Measurements from ENCODE around the gene UGT1A6. TPM values are rescaled to one million over a fixed set of nuclear protein-coding genes. Genes with fewer than 3 reads are reported as not detected.

Gene UGT1A6
- total RNA-seq, 1 donor from 2014 or later: 0.13 TPM

DNA sequence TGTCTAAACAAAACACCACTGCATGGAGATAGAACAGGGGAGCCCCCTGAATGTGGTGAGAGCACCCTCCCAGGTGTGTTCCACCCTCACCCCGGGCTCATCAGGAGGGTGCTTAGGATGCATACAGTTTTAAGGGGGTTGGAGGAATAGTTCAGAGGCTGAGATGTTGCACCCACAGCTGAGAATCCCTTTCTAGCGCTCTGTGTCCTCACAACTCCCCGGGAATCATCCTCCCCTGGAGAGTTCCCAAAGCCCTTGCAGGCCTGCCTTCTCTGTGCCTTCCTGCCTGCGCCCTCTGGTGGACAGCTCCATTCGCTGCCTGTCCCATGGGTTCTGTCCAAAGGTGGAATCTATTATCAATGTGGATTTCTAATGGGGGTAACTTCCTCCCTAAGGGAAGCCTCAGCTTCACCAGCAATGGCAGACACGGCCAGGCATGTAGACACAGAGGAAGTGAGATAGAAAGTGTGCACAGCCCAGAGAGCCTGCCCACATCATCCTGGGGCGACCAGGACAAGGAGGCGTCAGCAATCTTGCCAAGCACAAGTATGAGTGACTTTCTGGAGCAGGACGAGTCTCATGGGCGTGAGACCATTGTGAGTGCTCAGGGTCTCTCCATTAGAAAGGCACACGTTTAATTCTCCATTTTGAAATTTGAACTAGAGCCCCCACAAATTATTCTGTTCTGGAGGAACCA lies 18.8 kb downstream of the UGT1A6 start:
- no peaks in the 10 kb centered on the region for H3K36me3 ChIP-seq (ENCODE audit: control insufficient read depth, insufficient read depth, low read length)
- H3K4me3 ChIP-seq (ENCODE audit: low read depth, low read length): no peak overlapping the region
- TF ChIP-seq, protein P1, sequence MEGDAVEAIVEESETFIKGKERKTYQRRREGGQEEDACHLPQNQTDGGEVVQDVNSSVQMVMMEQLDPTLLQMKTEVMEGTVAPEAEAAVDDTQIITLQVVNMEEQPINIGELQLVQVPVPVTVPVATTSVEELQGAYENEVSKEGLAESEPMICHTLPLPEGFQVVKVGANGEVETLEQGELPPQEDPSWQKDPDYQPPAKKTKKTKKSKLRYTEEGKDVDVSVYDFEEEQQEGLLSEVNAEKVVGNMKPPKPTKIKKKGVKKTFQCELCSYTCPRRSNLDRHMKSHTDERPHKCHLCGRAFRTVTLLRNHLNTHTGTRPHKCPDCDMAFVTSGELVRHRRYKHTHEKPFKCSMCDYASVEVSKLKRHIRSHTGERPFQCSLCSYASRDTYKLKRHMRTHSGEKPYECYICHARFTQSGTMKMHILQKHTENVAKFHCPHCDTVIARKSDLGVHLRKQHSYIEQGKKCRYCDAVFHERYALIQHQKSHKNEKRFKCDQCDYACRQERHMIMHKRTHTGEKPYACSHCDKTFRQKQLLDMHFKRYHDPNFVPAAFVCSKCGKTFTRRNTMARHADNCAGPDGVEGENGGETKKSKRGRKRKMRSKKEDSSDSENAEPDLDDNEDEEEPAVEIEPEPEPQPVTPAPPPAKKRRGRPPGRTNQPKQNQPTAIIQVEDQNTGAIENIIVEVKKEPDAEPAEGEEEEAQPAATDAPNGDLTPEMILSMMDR (IDR thresholded peaks at IDR 0.05; ENCODE audit: insufficient read depth, low read length, poor library complexity, severe bottlenecking): peak; percentile 92
- no peaks in the 10 kb centered on the region for H3K27me3 ChIP-seq (ENCODE audit: control insufficient read depth, insufficient read depth, low read length)
- DNase-seq (ENCODE audit: low read depth): peak; percentile 19

DNA sequence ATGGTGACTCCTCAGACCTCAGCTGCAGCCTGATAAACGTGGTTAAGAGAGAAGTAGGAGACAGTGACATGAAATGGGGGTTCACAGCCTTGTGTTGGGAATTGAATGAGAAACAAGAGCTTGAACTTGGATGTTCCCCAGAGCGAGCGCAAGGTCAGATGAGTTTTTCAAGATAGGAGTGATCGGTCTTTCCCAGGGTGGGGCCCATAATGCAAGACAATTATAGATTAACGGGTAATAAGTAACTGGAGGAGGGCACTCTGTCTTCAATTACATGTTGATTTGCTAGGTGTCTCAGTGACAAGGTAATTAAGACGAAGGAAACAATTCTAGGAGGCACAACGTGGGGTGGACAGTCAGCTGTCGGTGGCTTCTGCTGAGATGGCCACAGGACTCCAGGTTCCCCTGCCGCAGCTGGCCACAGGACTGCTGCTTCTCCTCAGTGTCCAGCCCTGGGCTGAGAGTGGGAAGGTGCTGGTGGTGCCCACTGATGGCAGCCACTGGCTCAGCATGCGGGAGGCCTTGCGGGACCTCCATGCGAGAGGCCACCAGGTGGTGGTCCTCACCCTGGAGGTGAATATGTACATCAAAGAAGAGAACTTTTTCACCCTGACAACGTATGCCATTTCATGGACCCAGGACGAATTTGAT lies 20.0 kb downstream of the UGT1A6 start, which contains the start of gene UGT1A5:
Gene UGT1A5, plus strand, starts transcription at position 297 of the 651 bp plus-strand sequence. Its CDS starts 85 bp downstream, at position 382.
- H3K4me3 ChIP-seq (ENCODE audit: low read depth, low read length): no peak within 1 kb of the TSS
- H3K36me3 ChIP-seq (ENCODE audit: control insufficient read depth, insufficient read depth, low read length): no peaks in the 10 kb centered on the region
- no peak for DNase-seq (ENCODE audit: low read depth)
- TF ChIP-seq, protein P1 (IDR thresholded peaks at IDR 0.05; ENCODE audit: insufficient read depth, low read length, poor library complexity, severe bottlenecking): no peak
- no peaks in the 10 kb centered on the region for H3K27me3 ChIP-seq (ENCODE audit: control insufficient read depth, insufficient read depth, low read length)

- Histone ChIP-seq H3K36me3 (ENCODE audit: control insufficient read depth, insufficient read depth, low read length) (no peaks in the 10 kb centered on the region), H3K4me3 (ENCODE audit: low read depth, low read length) (no peak overlapping the region), H3K27me3 (ENCODE audit: control insufficient read depth, insufficient read depth, low read length) (no peaks in the 10 kb centered on the region)
- TF ChIP-seq, protein P1 (IDR thresholded peaks at IDR 0.05; ENCODE audit: insufficient read depth, low read length, poor library complexity, severe bottlenecking): no peak
- no peak for DNase-seq (ENCODE audit: low read depth)
Measured at GRCh38 chr2:233713262-233713615, 20.5 kb downstream of the UGT1A6 start.

- H3K36me3 ChIP-seq (ENCODE audit: control insufficient read depth, insufficient read depth, low read length): no peaks in the 10 kb centered on the region
- H3K4me3 ChIP-seq (ENCODE audit: low read depth, low read length): no peak overlapping the region
- TF ChIP-seq, protein P1 (IDR thresholded peaks at IDR 0.05; ENCODE audit: insufficient read depth, low read length, poor library complexity, severe bottlenecking): no peak
- no peak for DNase-seq (ENCODE audit: low read depth)
- H3K27me3 ChIP-seq (ENCODE audit: control insufficient read depth, insufficient read depth, low read length): no peaks in the 10 kb centered on the region
Measured at GRCh38 chr2:233714121-233714520, 21.4 kb downstream of the UGT1A6 start.

GRCh38 chr2:233718552-233718951 lies 25.9 kb downstream of the UGT1A6 start, which contains the start of gene UGT1A4:
Gene UGT1A4, plus strand, starts transcription at chr2:233718736. Its CDS starts 85 bp downstream, at chr2:233718821.
- H3K4me3 ChIP-seq (ENCODE audit: low read depth, low read length): no peak within 1 kb of the TSS
- DNase-seq (ENCODE audit: low read depth): no peak
- TF ChIP-seq, protein P1 (IDR thresholded peaks at IDR 0.05; ENCODE audit: insufficient read depth, low read length, poor library complexity, severe bottlenecking): no peak
- H3K27me3 ChIP-seq (ENCODE audit: control insufficient read depth, insufficient read depth, low read length): no peaks in the 10 kb centered on the region
- no peaks in the 10 kb centered on the region for H3K36me3 ChIP-seq (ENCODE audit: control insufficient read depth, insufficient read depth, low read length)
